AG04449 (cell line): ENCODE data around the gene MSI2.

Experiments used
- CTCF ChIA-PET: fragments of 350-600 bp; formaldehyde crosslinking; extraction: SDS; loops from one replicate; lab custom pipeline; 2021; ENCODE audit warnings: antibody characterized with exemption; lab: Yijun Ruan, JAX
- POLR2A ChIA-PET: fragments of 400-600, 350-600 bp; formaldehyde crosslinking; extraction: SDS; loops from one replicate; lab custom pipeline; 2020; ENCODE audit warnings: antibody characterized with exemption, inconsistent platforms; lab: Yijun Ruan, JAX
- DNase-seq: peaks from one replicate; pipeline ENCODE4 v3.0.0-alpha.2; 2010; ENCODE audit warnings: low read depth, low spot score
- H3K4me3 ChIP-seq: 2 replicates; pipeline ENCODE4 v1.5.1; 2011; ENCODE audit warnings: low read depth, mild to moderate bottlenecking, control low read depth, low read length
- CTCF ChIP-seq: IDR thresholded peaks from one replicate; pipeline ENCODE4 v1.5.1; 2011; ENCODE audit warnings: mild to moderate bottlenecking, moderate library complexity, low read length, control low read depth, inconsistent platforms; ENCODE audit not compliant: insufficient read depth; ENCODE audit errors: missing control alignments

Gene MSI2

GRCh38 chr17:57226793-57227192 lies 29.5 kb upstream of the MSI2 start:
- DNase-seq = no peak
- POLR2A ChIA-PET = no interaction called here
- CTCF ChIA-PET = no interaction called here

GRCh38 chr17:57228911-57229310 lies 27.4 kb upstream of the MSI2 start:
- ChIA-PET CTCF (interaction anchor here (0.6 to 1.8 kb wide), 3 partner anchors 14 to 519 kb away, joined by 3 to 11 read pairs (median 3); no protein-coding TSS in a partner anchor), POLR2A (no interaction called here)
- H3K4me3 ChIP-seq = no peak overlapping the region
- TF ChIP-seq CTCF = no peak
- DNase-seq = no peak

More at GRCh38 chr17:57226793-57227192, 29.5 kb upstream of the MSI2 start:
- TF ChIP-seq CTCF = no peak
- H3K4me3 ChIP-seq = no peak overlapping the region

GRCh38 chr17:57234061-57234738 lies 22.1 kb upstream of the MSI2 start:
- ChIA-PET CTCF (interaction anchor here (2.2 kb wide), 1 partner anchor 9 kb away, joined by 10 read pairs; no protein-coding TSS in a partner anchor), POLR2A (no interaction called here)
- TF ChIP-seq CTCF = no peak
- H3K4me3 ChIP-seq = no peak overlapping the region
- no peak for DNase-seq

- POLR2A ChIA-PET = no interaction called here
- CTCF ChIA-PET = interaction anchor here (2.2 kb wide), 1 partner anchor 9 kb away, joined by 10 read pairs; no protein-coding TSS in a partner anchor
- H3K4me3 ChIP-seq = no peak overlapping the region
- DNase-seq = no peak
- no peak for TF ChIP-seq CTCF
These were observed 21.6 kb upstream of the MSI2 start for GRCh38 chr17:57234739-57235092.

GRCh38 chr17:57235124-57235523 lies 21.2 kb upstream of the MSI2 start:
- TF ChIP-seq CTCF = no peak
- ChIA-PET CTCF (interaction anchor here (2.2 kb wide), 1 partner anchor 8 kb away, joined by 10 read pairs; no protein-coding TSS in a partner anchor), POLR2A (no interaction called here)
- no peak for DNase-seq
- no peak overlapping the region for H3K4me3 ChIP-seq

- TF ChIP-seq CTCF = no peak
- H3K4me3 ChIP-seq = no peak overlapping the region
- CTCF ChIA-PET = interaction anchor here (0.7 to 1.8 kb wide), 2 partner anchors 249 to 435 kb away, joined by 3 to 5 read pairs; no protein-coding TSS in a partner anchor
- POLR2A ChIA-PET = no interaction called here
- no peak for DNase-seq
These were observed 19.5 kb upstream of the MSI2 start for GRCh38 chr17:57236686-57237299.
